Activated CD4-positive, alpha-beta T cell treated with anti-CD3 and anti-CD28 coated beads, Interleukin-2, amount 50 U/mL, for 4 hours (primary cell): ENCODE measurements around the gene TSPEAR.
"Not testable (repeated sequence)": the region's sequence is repeated elsewhere in the genome, so short reads cannot be mapped to it uniquely, and the experiment has no call there.

Experiments used
- DNase-seq, 2 experiments: peaks; one replicate each; pipeline ENCODE4 v3.0.0-alpha.2; 2020

TSPEAR gene

GRCh38 chr21:44625756-44626155, 85.6 kb downstream of the TSPEAR start:
- no peak for DNase-seq

GRCh38 chr21:44623575-44623974, 87.8 kb downstream of the TSPEAR start:
- DNase-seq, result no peak

GRCh38 chr21:44619886-44620285, 91.5 kb downstream of the TSPEAR start:
- DNase-seq, result no peak

- peak; percentile 50 to 53 for DNase-seq
These were observed 92.5 kb downstream of the TSPEAR start for GRCh38 chr21:44618909-44619308.

GRCh38 chr21:44618504-44618903, 92.9 kb downstream of the TSPEAR start:
- DNase-seq, result no peak

GRCh38 chr21:44617071-44617501, 94.3 kb downstream of the TSPEAR start:
- no peak for DNase-seq

- no peak for DNase-seq
These were observed 94.8 kb downstream of the TSPEAR start for GRCh38 chr21:44616591-44616926.

- DNase-seq, result no peak
These were observed 95.3 kb downstream of the TSPEAR start for GRCh38 chr21:44615911-44616590.

- no peak for DNase-seq
These were observed 95.9 kb downstream of the TSPEAR start for GRCh38 chr21:44615466-44615865.

- no peak for DNase-seq
These were observed 96.4 kb downstream of the TSPEAR start for GRCh38 chr21:44614961-44615391.

GRCh38 chr21:44614161-44614631, 97.2 kb downstream of the TSPEAR start:
- DNase-seq, result no peak

- DNase-seq, result no peak
These were observed 97.8 kb downstream of the TSPEAR start for GRCh38 chr21:44613386-44614155.

GRCh38 chr21:44612669-44613229, 98.6 kb downstream of the TSPEAR start:
- DNase-seq, result no peak

GRCh38 chr21:44612029-44612486, 99.3 kb downstream of the TSPEAR start, which contains the start of gene KRTAP10-8:
KRTAP10-8 (plus strand) TSS chr21:44612079; CDS start chr21:44612101, 22 bp downstream.
- DNase-seq, result no peak

GRCh38 chr21:44611551-44611950, 99.8 kb downstream of the TSPEAR start:
- no peak for DNase-seq

- not testable (repeated sequence) for DNase-seq
These were observed 101.1 kb downstream of the TSPEAR start for GRCh38 chr21:44610157-44610843.

- DNase-seq, result no peak
These were observed 102.2 kb downstream of the TSPEAR start for GRCh38 chr21:44609193-44609592.

GRCh38 chr21:44606495-44606894, 104.9 kb downstream of the TSPEAR start:
- no peak for DNase-seq

- DNase-seq, result no peak
These were observed 107.5 kb downstream of the TSPEAR start for GRCh38 chr21:44603911-44604310.

- DNase-seq, result no peak
These were observed 108.1 kb downstream of the TSPEAR start for GRCh38 chr21:44603109-44603875.

- no peak for DNase-seq
These were observed 108.9 kb downstream of the TSPEAR start for GRCh38 chr21:44602463-44602850.
